ENCODE results near the gene CCDC30. TPM values are rescaled to one million over a fixed set of nuclear protein-coding genes. Genes with fewer than 3 reads are reported as not detected.

CCDC30 gene
- total and polyA plus RNA-seq, 9 of the 15 experiments (the other 6 are each of a cell fraction or from before 2014, with no cell fraction given): 0.05 to 0.91 (median 0.24) TPM

DNA sequence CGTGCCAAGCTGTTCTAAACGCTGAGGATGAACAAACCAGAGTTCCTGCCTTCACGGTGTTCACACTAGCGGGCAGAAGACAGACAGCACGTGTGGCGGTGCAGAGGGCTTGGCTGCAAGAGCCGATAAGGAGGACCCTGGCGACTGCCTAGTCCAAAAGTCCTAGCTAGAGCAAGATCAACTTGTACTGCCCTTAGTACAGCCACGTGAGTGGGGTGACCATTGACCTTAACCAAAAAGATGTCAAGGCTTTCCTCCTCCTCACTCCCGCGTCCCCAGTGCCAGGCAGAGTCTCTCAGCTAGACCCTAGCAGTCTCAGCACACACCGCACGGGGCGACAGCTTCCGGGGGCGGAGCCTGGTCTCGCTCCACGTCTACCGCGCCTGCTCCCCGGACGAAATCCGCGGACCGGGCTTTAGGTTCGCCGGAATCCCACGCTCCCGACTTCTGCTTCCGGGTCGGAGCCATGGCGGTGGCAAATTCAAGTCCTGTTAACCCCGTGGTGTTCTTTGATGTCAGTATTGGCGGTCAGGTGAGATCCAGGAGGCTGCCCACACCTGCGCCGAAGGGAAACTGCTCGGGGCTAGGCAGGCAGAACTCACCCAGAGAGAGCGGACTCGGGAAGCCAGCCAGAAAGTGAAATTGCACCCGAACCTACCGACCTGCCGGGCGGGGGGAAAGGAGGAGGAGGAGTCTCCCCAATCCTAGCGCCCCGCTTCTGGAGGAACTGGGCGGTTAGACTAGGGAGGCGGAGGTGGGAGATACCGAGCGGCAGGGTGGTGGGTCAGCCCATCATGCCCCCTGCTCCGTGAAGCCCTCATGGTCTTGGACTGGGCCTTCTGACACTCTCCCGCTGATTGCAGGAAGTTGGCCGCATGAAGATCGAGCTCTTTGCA, 195.1 kb downstream of the CCDC30 start, which contains the start of gene PPIH (continued):
- TF ChIP-seq TOE1 (IDR thresholded peaks at IDR 0.05; ENCODE audit: borderline replicate concordance) (peak; percentile 84; the same call in 1 of the 2 replicates), TOE1 (CRISPR knock-in tag; IDR thresholded peaks at IDR 0.05; ENCODE audit: borderline replicate concordance, low read depth) (no peak), SIN3A (IDR thresholded peaks at IDR 0.05; ENCODE audit: borderline replicate concordance in 2 of 2, control insufficient read depth in 1 of 2, low read depth in 2 of 2, low read length in 2 of 2) (peak in 1 of 2 experiments; percentile 87; a peak in 2 of 4 replicates), MEF2D (tag; conservative IDR thresholded peaks at IDR 0.05; ENCODE audit: low read depth) (0 out of 2 replicates have a peak, but pooled peaks have one; percentile 16), BRD4 (IDR thresholded peaks at IDR 0.05) (peak; percentile 75; the same call in 1 of the 2 replicates), BHLHE40 (IDR thresholded peaks at IDR 0.05; ENCODE audit: low read length) (peak; percentile 96), CBX1 (IDR thresholded peaks at IDR 0.05; ENCODE audit: low read depth) (no peak; the same call in 1 of the 2 replicates), USF1 (CRISPR knock-in tag; IDR thresholded peaks at IDR 0.05) (no peak; the same call in none of the 2 replicates), GTF2F1 (IDR thresholded peaks at IDR 0.05; ENCODE audit: low read depth, low read length) (peak; percentile 33; the same call in 1 of the 2 replicates), RUNX1 (IDR thresholded peaks at IDR 0.05; ENCODE audit: low read depth) (0 out of 2 replicates have a peak, but pooled peaks have one; percentile 66), EHMT2 (IDR thresholded peaks at IDR 0.05) (peak; percentile 52; the same call in 1 of the 2 replicates), NUFIP1 (IDR thresholded peaks at IDR 0.05; ENCODE audit: partially characterized antibody) (no peak), ZNF184 (CRISPR knock-in tag; IDR thresholded peaks at IDR 0.05) (no peak), ASH1L (IDR thresholded peaks at IDR 0.05; ENCODE audit: borderline replicate concordance, low read depth, partially characterized antibody) (peak; percentile 26), TBP (optimal IDR thresholded peaks at IDR 0.05; ENCODE audit: low read depth, low read length) (peak; percentile 92), FIP1L1 (IDR thresholded peaks at IDR 0.05; ENCODE audit: low read depth, low read length, poor library complexity, severe bottlenecking) (peak; percentile 46), TAL1 (IDR thresholded peaks at IDR 0.05) (peak; percentile 27; the same call in 1 of the 2 replicates), ZNF76 (CRISPR knock-in tag; IDR thresholded peaks at IDR 0.05; ENCODE audit: borderline replicate concordance) (0 out of 2 replicates have a peak, but pooled peaks have one; percentile 45), RNF2 (IDR thresholded peaks at IDR 0.05) (peak; percentile 67; the same call in 1 of the 2 replicates)
- TF ChIP-seq, protein P1, sequence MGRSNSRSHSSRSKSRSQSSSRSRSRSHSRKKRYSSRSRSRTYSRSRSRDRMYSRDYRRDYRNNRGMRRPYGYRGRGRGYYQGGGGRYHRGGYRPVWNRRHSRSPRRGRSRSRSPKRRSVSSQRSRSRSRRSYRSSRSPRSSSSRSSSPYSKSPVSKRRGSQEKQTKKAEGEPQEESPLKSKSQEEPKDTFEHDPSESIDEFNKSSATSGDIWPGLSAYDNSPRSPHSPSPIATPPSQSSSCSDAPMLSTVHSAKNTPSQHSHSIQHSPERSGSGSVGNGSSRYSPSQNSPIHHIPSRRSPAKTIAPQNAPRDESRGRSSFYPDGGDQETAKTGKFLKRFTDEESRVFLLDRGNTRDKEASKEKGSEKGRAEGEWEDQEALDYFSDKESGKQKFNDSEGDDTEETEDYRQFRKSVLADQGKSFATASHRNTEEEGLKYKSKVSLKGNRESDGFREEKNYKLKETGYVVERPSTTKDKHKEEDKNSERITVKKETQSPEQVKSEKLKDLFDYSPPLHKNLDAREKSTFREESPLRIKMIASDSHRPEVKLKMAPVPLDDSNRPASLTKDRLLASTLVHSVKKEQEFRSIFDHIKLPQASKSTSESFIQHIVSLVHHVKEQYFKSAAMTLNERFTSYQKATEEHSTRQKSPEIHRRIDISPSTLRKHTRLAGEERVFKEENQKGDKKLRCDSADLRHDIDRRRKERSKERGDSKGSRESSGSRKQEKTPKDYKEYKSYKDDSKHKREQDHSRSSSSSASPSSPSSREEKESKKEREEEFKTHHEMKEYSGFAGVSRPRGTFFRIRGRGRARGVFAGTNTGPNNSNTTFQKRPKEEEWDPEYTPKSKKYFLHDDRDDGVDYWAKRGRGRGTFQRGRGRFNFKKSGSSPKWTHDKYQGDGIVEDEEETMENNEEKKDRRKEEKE (IDR thresholded peaks at IDR 0.05; ENCODE audit: borderline replicate concordance in 1 of 2, control insufficient read depth in 1 of 2, low read depth in 2 of 2, low read length in 1 of 2): no peak; a peak in 1 of 4 replicates
- TF ChIP-seq, protein P2, sequence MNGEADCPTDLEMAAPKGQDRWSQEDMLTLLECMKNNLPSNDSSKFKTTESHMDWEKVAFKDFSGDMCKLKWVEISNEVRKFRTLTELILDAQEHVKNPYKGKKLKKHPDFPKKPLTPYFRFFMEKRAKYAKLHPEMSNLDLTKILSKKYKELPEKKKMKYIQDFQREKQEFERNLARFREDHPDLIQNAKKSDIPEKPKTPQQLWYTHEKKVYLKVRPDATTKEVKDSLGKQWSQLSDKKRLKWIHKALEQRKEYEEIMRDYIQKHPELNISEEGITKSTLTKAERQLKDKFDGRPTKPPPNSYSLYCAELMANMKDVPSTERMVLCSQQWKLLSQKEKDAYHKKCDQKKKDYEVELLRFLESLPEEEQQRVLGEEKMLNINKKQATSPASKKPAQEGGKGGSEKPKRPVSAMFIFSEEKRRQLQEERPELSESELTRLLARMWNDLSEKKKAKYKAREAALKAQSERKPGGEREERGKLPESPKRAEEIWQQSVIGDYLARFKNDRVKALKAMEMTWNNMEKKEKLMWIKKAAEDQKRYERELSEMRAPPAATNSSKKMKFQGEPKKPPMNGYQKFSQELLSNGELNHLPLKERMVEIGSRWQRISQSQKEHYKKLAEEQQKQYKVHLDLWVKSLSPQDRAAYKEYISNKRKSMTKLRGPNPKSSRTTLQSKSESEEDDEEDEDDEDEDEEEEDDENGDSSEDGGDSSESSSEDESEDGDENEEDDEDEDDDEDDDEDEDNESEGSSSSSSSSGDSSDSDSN (IDR thresholded peaks at IDR 0.05; ENCODE audit: borderline replicate concordance in 1 of 2, low read depth in 2 of 2, low read length in 2 of 2): peak; percentile 67 to 77; a peak in 2 of 4 replicates
